Breast epithelium (tissue), 3 donors: ENCODE data around the gene ASXL2.

Source experiments
- CTCF ChIP-seq, 3 donors: fragments of 450-650 bp; IDR thresholded peaks; one replicate each; pipeline ENCODE4 v1.5.1; 2016 to 2017; ENCODE audit warnings: antibody characterized with exemption in 3 of 3, mild to moderate bottlenecking in 3 of 3, moderate library complexity in 3 of 3
- POLR2A ChIP-seq: fragments of 450-650 bp; IDR thresholded peaks from one replicate; pipeline ENCODE4 v1.6.1; 2016; ENCODE audit warnings: antibody characterized with exemption, mild to moderate bottlenecking, moderate library complexity

- no peak for TF ChIP-seq CTCF (IDR thresholded peaks at IDR 0.05)
- TF ChIP-seq POLR2A = no peak
These were observed 163.5 kb downstream of the ASXL2 start for GRCh38 chr2:25714740-25715139.
